Measurements from ENCODE around the gene CABP5. TPM values are rescaled to one million over a fixed set of nuclear protein-coding genes. Genes with fewer than 3 reads are reported as not detected.
"Not testable (repeated sequence)": the region's sequence is repeated elsewhere in the genome, so short reads cannot be mapped to it uniquely, and the experiment has no call there.

Gene CABP5
- total and polyA plus RNA-seq, 3 donors from 2014 or later = 0.43 TPM; not detected in 2

DNA sequence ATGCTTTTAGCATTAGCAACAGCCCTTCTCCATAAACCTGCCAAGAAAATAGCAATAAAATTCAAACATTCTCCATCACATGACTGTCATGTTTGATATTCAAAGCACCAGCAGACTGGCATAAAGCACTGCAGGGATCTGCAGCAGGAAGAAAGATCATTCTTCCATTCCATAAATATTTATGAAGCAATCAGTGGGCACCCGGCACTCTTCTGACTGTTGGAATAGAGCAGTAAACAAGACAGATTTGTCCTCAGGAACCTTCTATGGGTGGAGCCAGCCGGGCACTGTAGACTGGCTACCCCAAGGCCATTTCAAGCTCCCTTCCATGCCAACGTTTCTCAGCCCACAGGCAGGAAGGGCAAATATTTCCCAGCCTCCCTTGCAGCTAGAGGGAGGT lies 41.2 kb upstream of the CABP5 start:
- TF ChIP-seq, protein P1, sequence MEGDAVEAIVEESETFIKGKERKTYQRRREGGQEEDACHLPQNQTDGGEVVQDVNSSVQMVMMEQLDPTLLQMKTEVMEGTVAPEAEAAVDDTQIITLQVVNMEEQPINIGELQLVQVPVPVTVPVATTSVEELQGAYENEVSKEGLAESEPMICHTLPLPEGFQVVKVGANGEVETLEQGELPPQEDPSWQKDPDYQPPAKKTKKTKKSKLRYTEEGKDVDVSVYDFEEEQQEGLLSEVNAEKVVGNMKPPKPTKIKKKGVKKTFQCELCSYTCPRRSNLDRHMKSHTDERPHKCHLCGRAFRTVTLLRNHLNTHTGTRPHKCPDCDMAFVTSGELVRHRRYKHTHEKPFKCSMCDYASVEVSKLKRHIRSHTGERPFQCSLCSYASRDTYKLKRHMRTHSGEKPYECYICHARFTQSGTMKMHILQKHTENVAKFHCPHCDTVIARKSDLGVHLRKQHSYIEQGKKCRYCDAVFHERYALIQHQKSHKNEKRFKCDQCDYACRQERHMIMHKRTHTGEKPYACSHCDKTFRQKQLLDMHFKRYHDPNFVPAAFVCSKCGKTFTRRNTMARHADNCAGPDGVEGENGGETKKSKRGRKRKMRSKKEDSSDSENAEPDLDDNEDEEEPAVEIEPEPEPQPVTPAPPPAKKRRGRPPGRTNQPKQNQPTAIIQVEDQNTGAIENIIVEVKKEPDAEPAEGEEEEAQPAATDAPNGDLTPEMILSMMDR (IDR thresholded peaks at IDR 0.05) = no peak
- no peak for TF ChIP-seq POLR2A (IDR thresholded peaks at IDR 0.05)
- DNase-seq = no peak
- no peaks in the 10 kb centered on the region for H3K27me3 ChIP-seq
- H3K36me3 ChIP-seq (ENCODE audit: low read depth, missing control alignments) = no peaks in the 10 kb centered on the region
- WGBS, 2 donors = 64 to 71% methylated on average over 3 of the region's 3 CpGs
- no peaks in the 10 kb centered on the region for H3K9me3 ChIP-seq
- no peak overlapping the region for H3K27ac ChIP-seq
- no peaks in the 10 kb centered on the region for H3K4me1 ChIP-seq
- intact Hi-C loops (cut with DNase I; ENCODE audit: low total_unique reads) = no loop called here
- no peak overlapping the region for H3K4me3 ChIP-seq

DNA sequence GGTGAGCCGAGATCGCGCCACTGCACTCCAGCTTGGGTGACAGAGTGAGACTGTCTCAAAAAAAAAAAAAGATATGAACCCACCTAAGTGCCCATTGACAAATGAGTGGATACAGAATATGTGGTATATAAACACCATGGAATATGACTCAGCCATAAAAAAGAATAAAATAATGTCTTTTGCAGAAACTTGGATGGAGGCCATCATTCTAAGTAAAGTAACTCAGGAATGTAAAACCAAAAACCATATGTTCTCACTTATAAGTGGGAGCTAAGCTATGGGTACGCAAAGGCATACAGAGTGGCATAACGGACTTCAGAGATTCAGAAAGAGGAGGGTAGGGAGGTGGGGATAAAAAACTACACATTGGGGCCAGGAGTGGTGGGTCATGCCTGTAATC lies 37.2 kb upstream of the CABP5 start:
- Histone ChIP-seq H3K27me3 (no peaks in the 10 kb centered on the region), H3K27ac (no peak overlapping the region), H3K9me3 (no peaks in the 10 kb centered on the region), H3K4me1 (no peaks in the 10 kb centered on the region), H3K4me3 (no peak overlapping the region), H3K36me3 (ENCODE audit: low read depth, missing control alignments) (no peaks in the 10 kb centered on the region)
- intact Hi-C loops (cut with DNase I; ENCODE audit: low total_unique reads) = no loop called here
- 92 to 97% methylated on average over 5 of the region's 5 CpGs for WGBS, 2 donors
- no peak for TF ChIP-seq POLR2A (IDR thresholded peaks at IDR 0.05)
- TF ChIP-seq, protein P1 (IDR thresholded peaks at IDR 0.05) = no peak
- no peak for DNase-seq

DNA sequence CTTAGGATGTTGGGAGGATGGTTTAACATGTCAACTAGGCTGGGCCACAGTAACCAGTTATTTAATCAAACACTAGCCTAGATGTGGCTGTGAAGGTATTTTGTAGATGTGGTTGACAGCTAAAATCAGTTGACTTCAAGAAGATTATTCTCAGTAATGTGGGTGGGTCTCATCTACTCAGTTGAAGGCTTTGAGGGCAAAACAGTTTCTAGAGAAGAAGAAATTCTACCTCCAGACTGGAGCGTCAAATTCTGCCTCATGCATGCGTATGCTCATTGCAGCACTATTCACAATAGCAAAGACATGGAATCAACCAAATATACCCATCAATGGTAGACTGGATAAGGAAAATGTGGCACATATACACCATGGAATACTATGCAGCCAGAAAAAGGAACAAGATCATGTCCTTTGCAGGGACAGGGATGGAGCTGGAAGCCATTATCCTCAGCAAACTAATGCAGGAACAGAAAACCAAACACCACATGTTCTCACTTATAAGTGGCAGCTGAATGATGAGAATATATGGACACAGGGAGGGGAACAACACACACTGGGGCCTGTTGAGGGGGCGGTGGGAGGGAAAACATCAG lies 26.4 kb upstream of the CABP5 start:
- H3K36me3 ChIP-seq (ENCODE audit: low read depth, missing control alignments); H3K4me1 ChIP-seq; DNase-seq; H3K4me3 ChIP-seq; intact Hi-C loops (cut with DNase I; ENCODE audit: low total_unique reads); H3K27ac ChIP-seq; H3K9me3 ChIP-seq; H3K27me3 ChIP-seq: not testable (repeated sequence)
- WGBS, 2 donors = 95 to 97% methylated on average over 3 of the region's 3 CpGs

DNA sequence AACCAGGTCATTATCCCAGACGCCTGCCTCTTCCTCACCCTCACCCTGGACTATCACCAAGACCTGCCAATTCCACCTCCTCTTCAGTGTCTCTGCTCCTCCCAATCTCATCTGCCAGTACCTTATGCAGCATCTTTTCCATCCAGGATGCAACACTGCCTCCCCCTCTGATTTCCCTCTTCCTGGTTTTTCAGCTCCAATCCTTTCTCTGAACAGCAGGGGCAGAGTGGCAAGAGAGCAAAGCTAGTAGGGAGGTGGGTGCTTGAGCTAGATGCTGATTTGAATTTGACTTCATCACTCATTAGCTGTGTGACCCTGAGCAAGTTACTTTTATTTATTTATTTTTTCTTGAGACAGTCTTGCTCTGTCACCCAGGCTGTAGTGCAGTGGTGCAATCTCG lies 25.6 kb upstream of the CABP5 start:
- Histone ChIP-seq H3K9me3 (no peaks in the 10 kb centered on the region), H3K4me3 (no peak overlapping the region), H3K27ac (no peak overlapping the region), H3K4me1 (no peaks in the 10 kb centered on the region), H3K27me3 (no peaks in the 10 kb centered on the region), H3K36me3 (ENCODE audit: low read depth, missing control alignments) (no peaks in the 10 kb centered on the region)
- WGBS, 2 donors = 48 to 81% methylated on average over 2 of the region's 2 CpGs
- DNase-seq = no peak
- intact Hi-C loops (cut with DNase I; ENCODE audit: low total_unique reads) = no loop called here
- no peak for TF ChIP-seq POLR2A (IDR thresholded peaks at IDR 0.05)
- TF ChIP-seq, protein P1 (IDR thresholded peaks at IDR 0.05) = no peak

DNA sequence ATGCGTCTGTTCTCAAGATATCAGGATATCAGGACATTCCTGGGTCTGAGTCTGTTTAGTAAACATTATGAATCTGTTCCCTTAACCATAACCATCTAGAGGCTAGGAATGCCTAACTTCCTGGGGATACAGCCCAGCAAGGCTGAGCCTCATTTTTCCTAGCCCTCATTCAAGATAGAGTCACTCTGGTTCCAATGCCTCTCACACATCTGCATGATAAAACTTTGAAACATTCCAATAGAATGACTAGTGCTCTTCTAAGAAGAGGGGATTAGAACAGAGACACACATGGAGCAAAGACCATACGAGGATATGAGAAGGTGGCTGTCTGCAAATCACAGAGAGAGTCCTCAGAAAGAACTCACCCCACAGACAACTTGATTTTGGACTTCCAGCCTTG lies 20.6 kb upstream of the CABP5 start:
- intact Hi-C loops (cut with DNase I; ENCODE audit: low total_unique reads) = no loop called here
- Histone ChIP-seq H3K27me3 (no peaks in the 10 kb centered on the region), H3K9me3 (no peaks in the 10 kb centered on the region), H3K36me3 (ENCODE audit: low read depth, missing control alignments) (no peaks in the 10 kb centered on the region), H3K4me3 (no peak overlapping the region), H3K27ac (no peak overlapping the region), H3K4me1 (no peaks in the 10 kb centered on the region)
- DNase-seq = no peak
- 81 to 88% methylated on average over 2 of the region's 2 CpGs for WGBS, 2 donors
- TF ChIP-seq, protein P1 (IDR thresholded peaks at IDR 0.05) = no peak
- no peak for TF ChIP-seq POLR2A (IDR thresholded peaks at IDR 0.05)
